GM10266 (cell line): ENCODE data around the gene CTH.

Source experiments
- DNase-seq: peaks from one replicate; pipeline ENCODE4 v3.0.0; 2012; ENCODE audit errors: extremely low spot score
- CTCF ChIP-seq: IDR thresholded peaks from 2 replicates; pipeline ENCODE4 v1.5.1; 2012; ENCODE audit warnings: mild to moderate bottlenecking, low read depth; ENCODE audit not compliant: control insufficient read depth, insufficient read depth; ENCODE audit errors: missing control alignments

The CTH gene

GRCh38 chr1:70396607-70397006, 14.5 kb upstream of the CTH start:
- no peak for TF ChIP-seq CTCF
- DNase-seq, result no peak

GRCh38 chr1:70397013-70397412, 14.1 kb upstream of the CTH start:
- no peak for DNase-seq
- TF ChIP-seq CTCF, result no peak

- DNase-seq, result no peak
- no peak for TF ChIP-seq CTCF
These were observed 10.7 kb upstream of the CTH start for GRCh38 chr1:70400335-70400734.

- DNase-seq, result no peak
- TF ChIP-seq CTCF, result no peak
These were observed 9.1 kb upstream of the CTH start for GRCh38 chr1:70401974-70402373.

- TF ChIP-seq CTCF, result no peak
- no peak for DNase-seq
These were observed 7.3 kb upstream of the CTH start for GRCh38 chr1:70403759-70404158.

GRCh38 chr1:70405780-70406416, 5.2 kb upstream of the CTH start:
- no peak for DNase-seq
- no peak for TF ChIP-seq CTCF

- TF ChIP-seq CTCF, result no peak
- DNase-seq, result no peak
These were observed 1.9 kb upstream of the CTH start for GRCh38 chr1:70409136-70409535.
